CD4-positive, alpha-beta memory T cell (primary cell): ENCODE measurements around the gene ANKRD17. TPM values are rescaled to one million over a fixed set of nuclear protein-coding genes. Genes with fewer than 3 reads are reported as not detected.
A peak's percentile ranks its signal among the peaks of the same experiment; 100 is the strongest.

Source experiments
- CTCF ChIA-PET: fragments of 350-600 bp; sonication (Branson Sonifier 250); formaldehyde crosslinking; loops from one replicate; lab custom pipeline; 2021; ENCODE audit warnings: inconsistent platforms; ENCODE audit not compliant: partially characterized antibody; lab: Charles Lee
- POLR2A ChIA-PET: fragments of 350-600 bp; sonication (Branson Sonifier 250); formaldehyde crosslinking; loops from one replicate; lab custom pipeline; 2021; ENCODE audit not compliant: partially characterized antibody; lab: Charles Lee
- DNase-seq, 5 donors: peaks; one replicate each; pipeline versions ENCODE4 v3.0.0 to v3.0.0-alpha.2; 2020 to 2022; ENCODE audit warnings: mixed read lengths in 1 of 5
- H3K27ac ChIP-seq: one replicate; pipeline ENCODE4 v1.7.0; 2013; ENCODE audit warnings: low read depth, low read length
- H3K27me3 ChIP-seq: 2 replicates; pipeline ENCODE4 v1.7.0; 2013; ENCODE audit warnings: mild to moderate bottlenecking, low read length, moderate library complexity; ENCODE audit not compliant: insufficient read depth
- H3K36me3 ChIP-seq: 2 replicates; pipeline ENCODE4 v1.7.0; 2013; ENCODE audit warnings: mild to moderate bottlenecking, low read length, moderate library complexity; ENCODE audit not compliant: insufficient read depth
- H3K4me1 ChIP-seq: 2 replicates; pipeline ENCODE4 v1.7.0; 2013; ENCODE audit warnings: mild to moderate bottlenecking, low read length, moderate library complexity; ENCODE audit not compliant: insufficient read depth
- H3K4me3 ChIP-seq, 2 donors: one replicate each; pipeline ENCODE4 v1.7.0; 2013; ENCODE audit warnings: low read length in 2 of 2, mild to moderate bottlenecking in 1 of 2
- H3K9me3 ChIP-seq, 2 donors: one replicate each; pipeline ENCODE4 v1.7.0; 2013; ENCODE audit warnings: low read length in 2 of 2, control low read depth in 1 of 2; ENCODE audit not compliant: control insufficient read depth in 1 of 2
- H3K27ac Mint-ChIP-seq, 7 donors: one replicate each; pipeline ENCODE4 v1.8.0; 2020 to 2021; ENCODE audit warnings: mixed read lengths in 7 of 7, mild to moderate bottlenecking in 6 of 7, inconsistent platforms in 3 of 7, moderate library complexity in 3 of 7
- H3K27me3 Mint-ChIP-seq, 2 donors: one replicate each; pipeline ENCODE4 v1.8.0; 2020 to 2021; ENCODE audit warnings: mixed read lengths in 2 of 2
- H3K36me3 Mint-ChIP-seq, 2 donors: one replicate each; pipeline ENCODE4 v1.8.0; 2020 to 2021; ENCODE audit warnings: mixed read lengths in 2 of 2, inconsistent platforms in 1 of 2, mild to moderate bottlenecking in 1 of 2
- H3K4me1 Mint-ChIP-seq, 4 donors: one replicate each; pipeline ENCODE4 v1.8.0; 2020 to 2021; ENCODE audit warnings: mixed read lengths in 4 of 4, mild to moderate bottlenecking in 1 of 4
- H3K4me3 Mint-ChIP-seq, 8 donors: one replicate each; pipeline ENCODE4 v1.8.0; 2020 to 2021; ENCODE audit warnings: mixed read lengths in 8 of 8, mild to moderate bottlenecking in 7 of 8, moderate library complexity in 6 of 8, inconsistent platforms in 3 of 8
- H3K9me3 Mint-ChIP-seq, 8 donors: one replicate each; pipeline ENCODE4 v1.8.0; 2020 to 2021; ENCODE audit warnings: mixed read lengths in 8 of 8, mild to moderate bottlenecking in 5 of 8, inconsistent platforms in 3 of 8, moderate library complexity in 1 of 8
- intact Hi-C: fragments of 100-400 bp; cut with micrococcal nuclease; formaldehyde crosslinking; loops from one replicate; pipeline ENCODE4 v1.15.1; 2023
- polyA plus RNA-seq, 2 donors: library from polyadenylated mRNA; unstranded; fragments of 300-500 nt; fragmentation: Illumina TruSeq; gene quantifications; one replicate each; pipeline ENCODE4 v1.2.3, GENCODE V29; 2021
- total RNA-seq, 2 experiments: library from RNA; stranded (reverse); gene quantifications; one replicate each; pipeline ENCODE4 v1.2.3, GENCODE V29; 2021

The ANKRD17 gene
- total and polyA plus RNA-seq, 4 experiments from 2014 or later, result 7.9 to 58.7 (median 37.1) TPM

GRCh38 chr4:73193659-73194058, 64.9 kb downstream of the ANKRD17 start:
- no peak for DNase-seq
- intact Hi-C loops, result no loop called here
- Histone ChIP-seq H3K36me3 (no peaks in the 10 kb centered on the region), H3K9me3 (no peaks in the 10 kb centered on the region), H3K27me3 (no peaks in the 10 kb centered on the region), H3K4me3 (no peak overlapping the region), H3K4me1 (peaks cover 14% of the 10 kb centered on the region), H3K27ac (no peak overlapping the region)
- H3K36me3 Mint-ChIP-seq, result peaks cover 10 to 24% of the 10 kb centered on the region in 2 donors
- H3K4me3 Mint-ChIP-seq, result no peak overlapping the region
- POLR2A ChIA-PET, result no interaction called here
- no peaks in the 10 kb centered on the region for H3K9me3 Mint-ChIP-seq
- H3K4me1 Mint-ChIP-seq, result peaks cover 22 to 39% (median 35%) of the 10 kb centered on the region in 4 donors
- H3K27ac Mint-ChIP-seq, result peak overlapping the region in 4 of 7 donors; percentile 22 to 42 (median 30)
- CTCF ChIA-PET, result no interaction called here
- H3K27me3 Mint-ChIP-seq, result no peaks in the 10 kb centered on the region

GRCh38 chr4:73193155-73193554, 65.4 kb downstream of the ANKRD17 start:
- no peak overlapping the region for H3K4me3 Mint-ChIP-seq
- H3K4me3 ChIP-seq, result no peak overlapping the region
- H3K27me3 Mint-ChIP-seq, result no peaks in the 10 kb centered on the region
- ChIA-PET POLR2A (no interaction called here), CTCF (no interaction called here)
- H3K27ac ChIP-seq, result no peak overlapping the region
- intact Hi-C loops, result no loop called here
- peak overlapping the region in 2 of 7 donors; percentile 35 to 42 for H3K27ac Mint-ChIP-seq
- peaks cover 14% of the 10 kb centered on the region for H3K4me1 ChIP-seq
- peaks cover 22 to 38% (median 34%) of the 10 kb centered on the region in 4 donors for H3K4me1 Mint-ChIP-seq
- no peaks in the 10 kb centered on the region for H3K9me3 Mint-ChIP-seq
- H3K9me3 ChIP-seq, result no peaks in the 10 kb centered on the region
- H3K27me3 ChIP-seq, result no peaks in the 10 kb centered on the region
- DNase-seq, result no peak
- H3K36me3 ChIP-seq, result no peaks in the 10 kb centered on the region
- H3K36me3 Mint-ChIP-seq, result peaks cover 11 to 24% of the 10 kb centered on the region in 2 donors

- Histone ChIP-seq H3K36me3 (no peaks in the 10 kb centered on the region), H3K27me3 (no peaks in the 10 kb centered on the region), H3K9me3 (no peaks in the 10 kb centered on the region), H3K27ac (no peak overlapping the region), H3K4me3 (no peak overlapping the region), H3K4me1 (peaks cover 22% of the 10 kb centered on the region)
- no peak overlapping the region for H3K4me3 Mint-ChIP-seq
- H3K36me3 Mint-ChIP-seq, result peaks cover 15 to 25% of the 10 kb centered on the region in 2 donors
- H3K27ac Mint-ChIP-seq, result no peak overlapping the region
- intact Hi-C loops, result no loop called here
- DNase-seq, result no peak
- H3K27me3 Mint-ChIP-seq, result no peaks in the 10 kb centered on the region
- peaks cover 26 to 48% (median 36%) of the 10 kb centered on the region in 4 donors for H3K4me1 Mint-ChIP-seq
- POLR2A ChIA-PET, result no interaction called here
- CTCF ChIA-PET, result no interaction called here
- H3K9me3 Mint-ChIP-seq, result no peaks in the 10 kb centered on the region
Observed at GRCh38 chr4:73189274-73189810, 69.3 kb downstream of the ANKRD17 start.

- peaks cover 20 to 23% of the 10 kb centered on the region in 2 donors for H3K36me3 Mint-ChIP-seq
- no peak for DNase-seq
- intact Hi-C loops, result no loop called here
- H3K27ac Mint-ChIP-seq, result no peak overlapping the region
- H3K4me3 ChIP-seq, result no peak overlapping the region
- H3K4me1 ChIP-seq, result peaks cover 19% of the 10 kb centered on the region
- no peaks in the 10 kb centered on the region for H3K9me3 Mint-ChIP-seq
- CTCF ChIA-PET, result no interaction called here
- H3K27me3 Mint-ChIP-seq, result no peaks in the 10 kb centered on the region
- no peak overlapping the region for H3K4me3 Mint-ChIP-seq
- POLR2A ChIA-PET, result no interaction called here
- no peaks in the 10 kb centered on the region for H3K36me3 ChIP-seq
- no peak overlapping the region for H3K27ac ChIP-seq
- H3K4me1 Mint-ChIP-seq, result peaks cover 20 to 43% (median 30%) of the 10 kb centered on the region in 4 donors
- H3K27me3 ChIP-seq, result no peaks in the 10 kb centered on the region
- H3K9me3 ChIP-seq, result no peaks in the 10 kb centered on the region
Observed at GRCh38 chr4:73187325-73187724, 71.3 kb downstream of the ANKRD17 start.

GRCh38 chr4:73185903-73186302, 72.7 kb downstream of the ANKRD17 start:
- no peak overlapping the region for H3K27ac ChIP-seq
- Mint-ChIP-seq H3K36me3 (peaks cover 20 to 23% of the 10 kb centered on the region in 2 donors), H3K9me3 (no peaks in the 10 kb centered on the region), H3K27ac (no peak overlapping the region), H3K4me1 (peaks cover 19 to 43% (median 26%) of the 10 kb centered on the region in 4 donors), H3K4me3 (no peak overlapping the region), H3K27me3 (no peaks in the 10 kb centered on the region)
- H3K36me3 ChIP-seq, result no peaks in the 10 kb centered on the region
- ChIA-PET CTCF (no interaction called here), POLR2A (no interaction called here)
- intact Hi-C loops, result no loop called here
- H3K4me1 ChIP-seq, result peaks cover 19% of the 10 kb centered on the region
- no peaks in the 10 kb centered on the region for H3K27me3 ChIP-seq
- H3K9me3 ChIP-seq, result no peaks in the 10 kb centered on the region
- no peak for DNase-seq
- H3K4me3 ChIP-seq, result no peak overlapping the region

- Mint-ChIP-seq H3K4me1 (peaks cover 21 to 40% (median 30%) of the 10 kb centered on the region in 4 donors), H3K27me3 (no peaks in the 10 kb centered on the region), H3K9me3 (peaks cover 0 to 1% (median 0%) of the 10 kb centered on the region in 8 donors), H3K36me3 (peaks cover 12 to 15% of the 10 kb centered on the region in 2 donors), H3K27ac (peak overlapping the region in 1 of 7 donors; percentile 7), H3K4me3 (no peak overlapping the region)
- peaks cover 16% of the 10 kb centered on the region for H3K4me1 ChIP-seq
- H3K4me3 ChIP-seq, result no peak overlapping the region
- H3K36me3 ChIP-seq, result peaks cover 6% of the 10 kb centered on the region
- CTCF ChIA-PET, result no interaction called here
- no peaks in the 10 kb centered on the region for H3K9me3 ChIP-seq
- POLR2A ChIA-PET, result no interaction called here
- H3K27ac ChIP-seq, result no peak overlapping the region
- no peak for DNase-seq
- no peaks in the 10 kb centered on the region for H3K27me3 ChIP-seq
- intact Hi-C loops, result no loop called here
Observed at GRCh38 chr4:73181231-73181630, 77.4 kb downstream of the ANKRD17 start.

GRCh38 chr4:73178389-73178788, 80.2 kb downstream of the ANKRD17 start:
- Mint-ChIP-seq H3K9me3 (peaks cover 0 to 19% (median 2%) of the 10 kb centered on the region in 8 donors), H3K36me3 (peaks cover 41% of the 10 kb centered on the region in 2 donors), H3K27ac (no peak overlapping the region), H3K27me3 (no peaks in the 10 kb centered on the region), H3K4me3 (no peak overlapping the region), H3K4me1 (peaks cover 35 to 60% (median 45%) of the 10 kb centered on the region in 4 donors)
- peaks cover 7% of the 10 kb centered on the region for H3K36me3 ChIP-seq
- POLR2A ChIA-PET, result no interaction called here
- peaks cover 16% of the 10 kb centered on the region for H3K4me1 ChIP-seq
- H3K4me3 ChIP-seq, result no peak overlapping the region
- DNase-seq, result no peak
- H3K9me3 ChIP-seq, result no peaks in the 10 kb centered on the region
- H3K27ac ChIP-seq, result no peak overlapping the region
- intact Hi-C loops, result no loop called here
- H3K27me3 ChIP-seq, result no peaks in the 10 kb centered on the region
- CTCF ChIA-PET, result no interaction called here
